Osteocyte (in vitro differentiated cells): ENCODE data around the gene RPL36. TPM values are rescaled to one million over a fixed set of nuclear protein-coding genes. Genes with fewer than 3 reads are reported as not detected.

ENCODE experiments used
- DNase-seq: peaks from one replicate; pipeline ENCODE4 v3.0.0; 2021; ENCODE audit warnings: mixed read lengths; ENCODE audit not compliant: unreplicated experiment; ENCODE audit errors: extremely low spot score
- H3K27ac Mint-ChIP-seq: one replicate; pipeline ENCODE4 v1.8.0; 2021; ENCODE audit warnings: mild to moderate bottlenecking, mixed read lengths; ENCODE audit not compliant: unreplicated experiment
- H3K27me3 Mint-ChIP-seq: one replicate; pipeline ENCODE4 v1.8.0; 2021; ENCODE audit warnings: mixed read lengths; ENCODE audit not compliant: unreplicated experiment
- H3K36me3 Mint-ChIP-seq: one replicate; pipeline ENCODE4 v1.8.0; 2021; ENCODE audit warnings: mixed read lengths; ENCODE audit not compliant: unreplicated experiment
- H3K4me1 Mint-ChIP-seq: one replicate; pipeline ENCODE4 v1.8.0; 2021; ENCODE audit warnings: mixed read lengths; ENCODE audit not compliant: unreplicated experiment
- H3K4me3 Mint-ChIP-seq: one replicate; pipeline ENCODE4 v1.8.0; 2021; ENCODE audit warnings: mild to moderate bottlenecking, moderate library complexity, mixed read lengths; ENCODE audit not compliant: unreplicated experiment
- H3K9me3 Mint-ChIP-seq: one replicate; pipeline ENCODE4 v1.8.0; 2021; ENCODE audit warnings: mixed read lengths; ENCODE audit not compliant: unreplicated experiment
- CTCF ChIP-seq: fragments of 200-600 bp; sonication (generic); IDR thresholded peaks from 2 replicates; pipeline ENCODE4 v1.5.0; 2021; ENCODE audit warnings: antibody characterized with exemption, mild to moderate bottlenecking, moderate library complexity
- total RNA-seq: library from RNA; stranded (reverse); gene quantifications from 2 replicates; pipeline ENCODE4 v1.2.1, GENCODE V29; 2021

Gene RPL36
- total RNA-seq, 1 donor from 2014 or later, result 728 TPM

GRCh38 chr19:5690955-5691821 lies 1.1 kb downstream of the RPL36 start:
- no peak for TF ChIP-seq CTCF
- Mint-ChIP-seq H3K27me3 (no peaks in the 10 kb centered on the region), H3K4me1 (peaks cover 21% of the 10 kb centered on the region), H3K4me3 (peak overlapping the region; percentile 97), H3K9me3 (no peaks in the 10 kb centered on the region), H3K36me3 (peaks cover 11% of the 10 kb centered on the region), H3K27ac (peak overlapping the region; percentile 93)
- DNase-seq, result peak; percentile 82

- Mint-ChIP-seq H3K36me3 (peaks cover 15% of the 10 kb centered on the region), H3K9me3 (no peaks in the 10 kb centered on the region), H3K27ac (peak overlapping the region; percentile 14), H3K4me3 (peak overlapping the region; percentile 97), H3K4me1 (peaks cover 18% of the 10 kb centered on the region), H3K27me3 (no peaks in the 10 kb centered on the region)
- DNase-seq, result peak; percentile 83
- no peak for TF ChIP-seq CTCF
Observed at GRCh38 chr19:5691822-5692722, 2.0 kb downstream of the RPL36 start.

DNA sequence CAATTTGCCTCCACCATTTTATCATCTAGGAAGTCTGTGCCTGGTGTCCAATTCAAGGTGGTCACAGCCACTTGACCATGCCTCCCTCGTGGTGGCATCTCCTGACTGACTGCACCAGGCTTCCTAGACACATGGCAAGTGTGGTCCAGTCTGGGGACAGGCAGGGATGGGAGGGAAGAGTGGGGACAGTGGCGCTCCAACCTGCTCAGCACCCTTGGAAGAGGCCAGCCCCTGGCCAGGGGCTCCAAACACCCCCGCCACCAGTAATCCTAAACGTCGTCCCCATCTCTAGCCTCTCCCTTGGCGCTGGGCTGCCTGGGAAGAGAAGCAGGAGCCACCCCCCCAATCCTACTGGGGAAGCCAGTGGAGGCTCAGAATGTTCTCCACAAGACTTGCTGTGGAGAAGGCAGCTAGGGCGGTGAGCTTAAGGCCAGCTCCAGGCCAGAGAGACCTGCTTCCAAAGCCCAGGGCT lies 2.7 kb downstream of the RPL36 start:
- Mint-ChIP-seq H3K36me3 (peaks cover 15% of the 10 kb centered on the region), H3K27ac (peak overlapping the region; percentile 31), H3K4me3 (peak overlapping the region; percentile 97), H3K27me3 (no peaks in the 10 kb centered on the region), H3K4me1 (peaks cover 18% of the 10 kb centered on the region), H3K9me3 (no peaks in the 10 kb centered on the region)
- no peak for TF ChIP-seq CTCF
- DNase-seq, result no peak

- DNase-seq, result no peak
- peaks cover 15% of the 10 kb centered on the region for H3K36me3 Mint-ChIP-seq
- no peak for TF ChIP-seq CTCF
- H3K9me3 Mint-ChIP-seq, result no peaks in the 10 kb centered on the region
- no peaks in the 10 kb centered on the region for H3K27me3 Mint-ChIP-seq
- H3K4me3 Mint-ChIP-seq, result no peak overlapping the region
- no peak overlapping the region for H3K27ac Mint-ChIP-seq
- peaks cover 18% of the 10 kb centered on the region for H3K4me1 Mint-ChIP-seq
Observed at GRCh38 chr19:5693195-5694166, 3.4 kb downstream of the RPL36 start.
